Measurements from ENCODE around the gene PRKN.

- no peak for TF ChIP-seq CTCF (IDR thresholded peaks at IDR 0.05)
- no peak for TF ChIP-seq EZH2 (IDR thresholded peaks at IDR 0.05)
These were observed 1262.2 kb downstream of the PRKN start for GRCh38 chr6:161465403-161465802.

All from neural progenitor cell (in vitro differentiated cells).